ENCODE measurements around the gene SCN3A.

The SCN3A gene

GRCh38 chr2:165109915-165110314, 93.9 kb downstream of the SCN3A start:
- no peak for DNase-seq

- peak; percentile 51 for DNase-seq
These were observed 97.9 kb downstream of the SCN3A start for GRCh38 chr2:165105926-165106325.

DNA sequence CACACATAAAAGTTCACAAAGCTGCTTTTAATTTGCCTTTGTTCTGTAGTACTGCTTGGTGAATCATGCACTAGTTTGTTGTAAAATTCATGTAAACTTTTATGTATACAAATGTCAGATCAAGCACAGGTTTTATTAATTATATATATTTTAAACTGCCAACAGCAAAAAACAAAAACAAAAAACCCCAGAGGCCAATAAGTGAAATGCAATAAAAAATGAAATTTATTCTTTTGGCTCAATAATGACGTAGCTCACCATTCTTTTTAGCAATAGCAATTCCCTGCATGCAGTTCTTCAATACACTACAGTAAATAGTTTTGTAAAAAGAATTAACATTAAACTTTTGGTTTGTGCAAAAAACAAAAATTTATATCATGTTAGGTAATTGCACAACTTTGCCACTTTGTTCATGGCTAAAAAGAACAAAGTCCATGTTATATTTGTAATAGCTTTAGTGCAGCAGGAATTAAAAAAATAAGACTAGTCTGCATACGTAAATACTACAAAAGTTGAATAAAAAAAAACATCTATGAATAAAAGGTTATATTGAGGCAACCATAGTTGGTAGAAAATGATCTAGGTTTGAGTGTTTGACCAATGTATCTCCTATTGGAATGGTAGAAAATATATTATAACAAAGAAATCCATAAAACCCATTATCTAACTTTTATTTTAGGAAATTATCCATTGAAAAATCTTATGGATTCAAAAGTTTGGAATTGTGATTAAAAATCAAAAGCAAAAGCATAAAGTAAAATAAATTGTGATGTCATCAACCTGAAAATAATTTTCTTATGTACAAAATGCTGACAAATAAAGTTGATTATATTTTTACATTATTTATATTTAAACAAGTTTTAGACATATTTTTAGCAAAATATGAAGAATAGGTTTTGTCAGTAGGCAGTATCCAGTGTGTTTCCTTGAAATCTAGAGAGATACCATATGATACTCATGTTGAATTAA, 115.6 kb downstream of the SCN3A start:
- DNase-seq = no peak

DNA sequence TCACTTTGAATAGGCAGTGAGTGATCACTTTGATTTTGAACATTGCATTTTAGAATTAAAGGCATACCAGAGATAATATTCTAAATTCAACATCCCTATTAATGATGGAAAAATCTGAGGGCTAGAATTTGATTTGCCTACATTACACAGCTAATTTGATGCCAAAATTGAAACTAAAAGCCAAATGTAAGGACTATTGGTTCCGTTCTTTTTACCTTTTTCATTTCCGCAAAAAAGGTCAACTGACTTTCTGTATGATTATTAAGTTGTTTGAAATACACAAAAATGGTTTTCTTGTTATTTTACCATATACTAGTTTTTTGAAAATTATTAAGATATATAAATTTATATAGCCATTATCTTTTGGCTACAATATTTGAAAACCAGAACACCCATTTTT, 117.5 kb downstream of the SCN3A start:
- DNase-seq = no peak

DNA sequence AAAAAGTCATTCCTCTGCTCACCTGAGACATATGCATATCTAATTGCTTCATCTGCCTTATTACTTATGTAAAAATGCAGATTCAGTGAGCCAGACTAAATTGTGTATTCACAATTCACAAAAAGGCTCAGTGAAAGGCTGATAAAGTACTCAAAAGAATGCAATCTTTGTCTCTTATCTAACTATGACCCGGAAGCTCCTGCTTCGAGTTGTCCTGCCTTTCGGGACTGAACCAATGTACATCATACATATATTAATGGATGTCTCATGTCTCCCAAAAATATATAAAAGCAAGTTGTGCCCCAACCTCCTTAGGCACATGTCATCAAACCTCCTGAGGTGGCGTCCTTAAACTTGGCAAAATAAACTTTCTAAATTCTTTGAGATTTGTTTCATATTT, 120.5 kb downstream of the SCN3A start:
- DNase-seq = no peak

- no peak for DNase-seq
These were observed 121.4 kb downstream of the SCN3A start for GRCh38 chr2:165082479-165082878.

- no peak for DNase-seq
These were observed 122.6 kb downstream of the SCN3A start for GRCh38 chr2:165081276-165081675.

GRCh38 chr2:165079432-165079831, 124.4 kb downstream of the SCN3A start:
- no peak for DNase-seq

GRCh38 chr2:165078913-165079312, 124.9 kb downstream of the SCN3A start:
- DNase-seq = no peak

DNA sequence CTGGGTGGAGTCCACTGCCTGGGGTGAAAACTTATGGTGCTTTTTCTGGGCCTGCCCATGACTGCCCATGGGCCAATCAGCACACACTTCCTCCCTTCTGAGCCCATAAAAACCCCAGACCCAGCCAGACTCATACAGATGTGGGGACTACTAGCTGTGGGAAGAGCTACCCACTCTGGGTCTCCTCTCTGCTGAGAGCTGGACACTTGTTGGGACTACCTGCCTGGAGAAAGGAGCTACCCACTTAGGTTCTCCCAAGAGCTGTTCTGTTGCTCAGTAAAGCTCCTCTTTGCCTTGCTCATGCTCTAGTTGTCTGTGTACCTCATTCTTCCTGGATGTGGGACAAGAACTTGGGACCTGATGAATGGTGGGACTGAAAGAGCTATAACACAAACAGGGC, 129.0 kb downstream of the SCN3A start:
- no peak for DNase-seq

- DNase-seq = no peak
These were observed 129.5 kb downstream of the SCN3A start for GRCh38 chr2:165074323-165074722.

DNA sequence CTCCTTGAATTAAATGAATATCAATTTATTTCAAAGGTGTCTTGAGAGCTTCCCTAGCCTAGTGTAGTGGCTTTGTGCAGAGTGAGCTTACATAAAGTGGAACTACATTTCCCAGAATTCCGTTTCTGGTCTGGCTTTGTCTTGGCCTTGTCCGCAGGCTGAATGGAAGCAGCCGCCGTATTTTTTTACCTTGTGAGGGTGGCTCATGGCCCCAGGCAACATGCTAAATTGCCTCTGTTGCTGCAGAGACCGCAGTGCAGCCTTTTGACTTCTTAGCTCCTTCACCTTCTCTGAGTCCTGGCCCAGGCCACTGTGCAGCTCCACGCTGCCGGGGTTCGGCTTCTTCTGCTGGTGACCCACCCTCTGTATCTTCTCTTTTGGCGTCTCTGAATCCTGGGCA, 133.8 kb downstream of the SCN3A start:
- no peak for DNase-seq

GRCh38 chr2:165069151-165069550, 134.7 kb downstream of the SCN3A start:
- peak; percentile 46 for DNase-seq

- DNase-seq = no peak
These were observed 135.4 kb downstream of the SCN3A start for GRCh38 chr2:165068487-165068757.

DNA sequence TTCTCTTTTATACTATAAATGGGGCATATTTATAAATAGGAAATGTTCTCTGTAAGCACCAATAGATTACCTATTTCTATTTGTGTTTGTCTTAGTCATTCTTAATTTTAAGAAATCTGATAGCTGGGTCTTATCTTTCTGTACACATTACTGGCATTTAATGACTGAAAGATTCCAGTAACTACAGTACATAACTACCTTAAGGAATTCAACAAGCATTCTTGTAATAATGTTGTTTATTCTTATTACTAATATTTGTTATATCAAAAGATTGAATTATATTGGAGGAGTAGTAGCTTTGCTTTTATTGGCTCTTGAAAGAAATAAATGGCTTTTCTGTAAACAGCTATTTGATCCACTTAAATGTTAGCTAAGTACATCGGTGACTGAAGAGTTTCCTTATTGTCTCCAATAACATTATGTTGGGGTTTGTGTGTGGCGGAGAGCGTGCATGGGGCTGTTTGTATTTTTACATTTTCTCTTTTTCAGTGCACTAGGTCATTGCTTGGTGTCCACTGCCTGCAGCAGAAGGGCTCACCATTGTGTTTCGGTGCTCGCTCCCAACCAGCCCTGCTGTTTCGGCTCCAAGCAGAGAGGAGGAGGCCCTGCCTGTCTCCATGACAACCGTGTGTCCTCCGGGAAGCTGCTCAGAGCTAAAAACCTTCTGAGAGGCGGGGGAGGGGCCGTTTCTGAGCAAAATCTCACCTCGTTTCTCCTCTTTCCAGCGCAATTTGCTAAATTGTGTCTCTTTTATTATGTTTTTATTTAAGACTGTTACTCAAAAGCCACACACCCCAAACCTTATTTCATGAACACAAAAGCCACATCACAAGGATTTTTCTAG, 136.0 kb downstream of the SCN3A start:
- peak; percentile 67 for DNase-seq

DNA sequence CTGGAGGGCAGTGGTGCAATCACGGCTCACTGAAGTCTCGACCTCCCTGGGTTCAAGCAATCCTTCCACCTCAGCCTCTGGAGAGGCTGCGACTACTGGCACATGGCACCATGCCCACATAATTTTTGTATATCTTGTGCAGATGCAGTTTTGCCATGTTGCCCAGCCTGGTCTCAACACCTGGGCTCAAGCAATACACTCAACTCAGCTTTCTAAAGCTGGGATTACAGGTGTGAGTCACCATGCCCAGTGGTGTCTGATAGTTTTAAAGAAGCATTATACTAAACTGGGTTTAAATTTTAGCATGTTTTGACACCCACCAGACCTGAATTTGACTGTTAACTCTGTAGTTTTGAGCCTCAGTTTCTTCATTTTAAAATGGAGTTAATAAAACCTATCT, 139.1 kb downstream of the SCN3A start:
- no peak for DNase-seq

GRCh38 chr2:165060411-165060810, 143.4 kb downstream of the SCN3A start:
- no peak for DNase-seq

- no peak for DNase-seq
These were observed 145.2 kb downstream of the SCN3A start for GRCh38 chr2:165058476-165059265.

- DNase-seq = no peak
These were observed 145.9 kb downstream of the SCN3A start for GRCh38 chr2:165057931-165058330.

GRCh38 chr2:165057308-165057707, 146.5 kb downstream of the SCN3A start:
- no peak for DNase-seq

DNA sequence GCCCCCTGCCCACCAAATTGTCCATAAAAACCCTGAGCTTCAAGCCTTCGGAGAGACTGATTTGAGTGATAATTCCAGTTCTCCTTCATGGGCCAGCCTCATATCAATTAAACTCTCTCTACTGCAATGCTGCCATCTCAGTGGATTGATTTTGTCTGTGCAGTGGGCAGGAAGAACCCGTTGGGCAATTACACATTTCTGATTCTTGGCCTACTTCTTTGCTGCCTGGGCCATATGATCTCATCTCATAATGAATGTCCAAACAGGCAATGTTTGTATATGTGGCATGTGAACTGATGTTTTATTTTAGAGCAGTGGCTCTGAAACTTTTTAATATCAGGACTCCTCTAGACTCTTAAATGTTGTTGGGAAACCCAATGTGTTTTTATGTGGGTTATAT, 147.3 kb downstream of the SCN3A start:
- DNase-seq = no peak

- no peak for DNase-seq
These were observed 148.6 kb downstream of the SCN3A start for GRCh38 chr2:165055082-165055851.

DNA sequence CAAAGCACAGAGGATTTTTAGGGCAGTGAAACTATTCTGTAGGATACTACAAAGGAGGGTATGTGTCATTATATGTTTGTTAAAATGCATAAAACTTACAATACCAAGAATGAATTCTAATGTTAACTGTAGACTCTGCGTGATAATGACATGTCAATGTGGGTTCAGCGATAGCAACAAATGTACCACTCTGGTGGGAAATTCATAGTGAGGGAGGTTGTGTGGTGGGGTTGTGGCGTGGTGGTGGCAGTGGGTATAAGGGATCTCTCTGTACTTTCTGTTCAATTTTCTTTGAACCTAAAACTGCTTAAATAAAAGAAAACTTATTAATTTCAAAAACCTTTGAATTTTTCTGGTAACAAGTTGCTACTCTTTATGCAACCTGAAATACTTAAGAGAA, 149.2 kb downstream of the SCN3A start:
- DNase-seq = no peak

All from fibroblast of skin of right quadriceps (primary cell).